NT2/D1 (cell line): Measurements from ENCODE around the gene RAB11A.

Source experiments
- DNase-seq: peaks from one replicate; pipeline ENCODE4 v3.0.0-alpha.2; 2011; ENCODE audit warnings: low read depth, low spot score
- H3K27me3 ChIP-seq: 2 replicates; pipeline ENCODE4 v1.6.0; 2011; ENCODE audit warnings: mild to moderate bottlenecking; ENCODE audit not compliant: insufficient read length, insufficient read depth
- H3K36me3 ChIP-seq: 2 replicates; pipeline ENCODE4 v1.6.1; 2011; ENCODE audit warnings: mild to moderate bottlenecking, low read length, mixed read lengths; ENCODE audit not compliant: insufficient read depth, insufficient read length
- H3K4me1 ChIP-seq: 2 replicates; pipeline ENCODE4 v1.5.1; 2011; ENCODE audit not compliant: insufficient read depth, insufficient read length
- H3K4me3 ChIP-seq: 2 replicates; pipeline ENCODE4 v1.5.1; 2011; ENCODE audit warnings: low read depth; ENCODE audit not compliant: insufficient read length
- H3K9ac ChIP-seq: 2 replicates; pipeline ENCODE4 v1.6.0; 2011; ENCODE audit warnings: low read depth; ENCODE audit not compliant: insufficient read length
- H3K9me3 ChIP-seq: 2 replicates; pipeline ENCODE4 v1.5.1; 2011; ENCODE audit warnings: mild to moderate bottlenecking, low read length; ENCODE audit not compliant: insufficient read depth
- SUZ12 ChIP-seq: IDR thresholded peaks from 2 replicates; pipeline ENCODE4 v1.6.1; 2011; ENCODE audit not compliant: insufficient read length, insufficient read depth; ENCODE audit errors: extremely low read depth
- YY1 ChIP-seq: IDR thresholded peaks from 2 replicates; pipeline ENCODE4 v1.6.1; 2011; ENCODE audit not compliant: insufficient read length, insufficient read depth
- ZNF274 ChIP-seq: IDR thresholded peaks from 2 replicates; pipeline ENCODE4 v1.6.1; 2011; ENCODE audit warnings: mild to moderate bottlenecking, low read depth, low read length

Gene RAB11A

GRCh38 chr15:65919353-65919752 is 50.1 kb downstream of the RAB11A start:
- TF ChIP-seq YY1 (no peak), ZNF274 (no peak)
- H3K4me1 ChIP-seq: peaks cover 7% of the 10 kb centered on the region
- no peak for DNase-seq
- H3K9ac ChIP-seq: no peak overlapping the region
- no peak overlapping the region for H3K4me3 ChIP-seq
- H3K27me3 ChIP-seq: no peaks in the 10 kb centered on the region
- H3K9me3 ChIP-seq: no peaks in the 10 kb centered on the region
- no peaks in the 10 kb centered on the region for H3K36me3 ChIP-seq

GRCh38 chr15:65920121-65920520 is 50.8 kb downstream of the RAB11A start:
- H3K27me3 ChIP-seq: no peaks in the 10 kb centered on the region
- DNase-seq: no peak
- peaks cover 7% of the 10 kb centered on the region for H3K4me1 ChIP-seq
- no peak overlapping the region for H3K4me3 ChIP-seq
- H3K36me3 ChIP-seq: no peaks in the 10 kb centered on the region
- H3K9me3 ChIP-seq: no peaks in the 10 kb centered on the region
- H3K9ac ChIP-seq: no peak overlapping the region
- TF ChIP-seq ZNF274 (no peak), YY1 (no peak), SUZ12 (no peak)

GRCh38 chr15:65920825-65921309 is 51.6 kb downstream of the RAB11A start:
- H3K4me3 ChIP-seq: no peak overlapping the region
- no peaks in the 10 kb centered on the region for H3K27me3 ChIP-seq
- H3K9me3 ChIP-seq: no peaks in the 10 kb centered on the region
- no peak for DNase-seq
- no peak overlapping the region for H3K9ac ChIP-seq
- H3K36me3 ChIP-seq: no peaks in the 10 kb centered on the region
- peaks cover 7% of the 10 kb centered on the region for H3K4me1 ChIP-seq
- TF ChIP-seq SUZ12 (no peak), YY1 (no peak), ZNF274 (no peak)

- DNase-seq: no peak
- no peaks in the 10 kb centered on the region for H3K36me3 ChIP-seq
Observed at GRCh38 chr15:65921780-65922179, 52.5 kb downstream of the RAB11A start.

GRCh38 chr15:65922621-65923020 is 53.3 kb downstream of the RAB11A start:
- Histone ChIP-seq H3K36me3 (no peaks in the 10 kb centered on the region), H3K9ac (no peak overlapping the region), H3K27me3 (no peaks in the 10 kb centered on the region), H3K4me1 (no peaks in the 10 kb centered on the region), H3K9me3 (no peaks in the 10 kb centered on the region), H3K4me3 (no peak overlapping the region)
- TF ChIP-seq YY1 (no peak), SUZ12 (no peak), ZNF274 (no peak)
- DNase-seq: no peak

More at GRCh38 chr15:65921780-65922179, 52.5 kb downstream of the RAB11A start:
- Histone ChIP-seq H3K4me1 (peaks cover 4% of the 10 kb centered on the region), H3K27me3 (no peaks in the 10 kb centered on the region), H3K9ac (no peak overlapping the region), H3K4me3 (no peak overlapping the region), H3K9me3 (no peaks in the 10 kb centered on the region)
- TF ChIP-seq YY1: no peak

GRCh38 chr15:65923264-65923663 is 54.0 kb downstream of the RAB11A start:
- Histone ChIP-seq H3K27me3 (no peaks in the 10 kb centered on the region), H3K9me3 (no peaks in the 10 kb centered on the region), H3K4me1 (no peaks in the 10 kb centered on the region), H3K9ac (no peak overlapping the region), H3K4me3 (no peak overlapping the region), H3K36me3 (no peaks in the 10 kb centered on the region)
- no peak for DNase-seq
- no peak for TF ChIP-seq SUZ12
- no peak for TF ChIP-seq YY1
- no peak for TF ChIP-seq ZNF274

- no peaks in the 10 kb centered on the region for H3K36me3 ChIP-seq
- TF ChIP-seq YY1 (no peak), SUZ12 (no peak), ZNF274 (no peak)
- H3K4me3 ChIP-seq: no peak overlapping the region
- no peak overlapping the region for H3K9ac ChIP-seq
- no peaks in the 10 kb centered on the region for H3K27me3 ChIP-seq
- no peaks in the 10 kb centered on the region for H3K9me3 ChIP-seq
- H3K4me1 ChIP-seq: no peaks in the 10 kb centered on the region
- no peak for DNase-seq
Observed at GRCh38 chr15:65924004-65924403, 54.7 kb downstream of the RAB11A start.

- Histone ChIP-seq H3K9ac (no peak overlapping the region), H3K27me3 (no peaks in the 10 kb centered on the region), H3K4me3 (no peak overlapping the region), H3K9me3 (no peaks in the 10 kb centered on the region), H3K36me3 (no peaks in the 10 kb centered on the region), H3K4me1 (no peaks in the 10 kb centered on the region)
- no peak for DNase-seq
- no peak for TF ChIP-seq SUZ12
- no peak for TF ChIP-seq YY1
- TF ChIP-seq ZNF274: no peak
Observed at GRCh38 chr15:65925338-65925737, 56.0 kb downstream of the RAB11A start.
